ENCODE data around the gene PNPLA6. TPM values are rescaled to one million over a fixed set of nuclear protein-coding genes. Genes with fewer than 3 reads are reported as not detected.

PNPLA6 gene
- total RNA-seq, 1 experiment from 2014 or later, result 75.8 TPM

DNA sequence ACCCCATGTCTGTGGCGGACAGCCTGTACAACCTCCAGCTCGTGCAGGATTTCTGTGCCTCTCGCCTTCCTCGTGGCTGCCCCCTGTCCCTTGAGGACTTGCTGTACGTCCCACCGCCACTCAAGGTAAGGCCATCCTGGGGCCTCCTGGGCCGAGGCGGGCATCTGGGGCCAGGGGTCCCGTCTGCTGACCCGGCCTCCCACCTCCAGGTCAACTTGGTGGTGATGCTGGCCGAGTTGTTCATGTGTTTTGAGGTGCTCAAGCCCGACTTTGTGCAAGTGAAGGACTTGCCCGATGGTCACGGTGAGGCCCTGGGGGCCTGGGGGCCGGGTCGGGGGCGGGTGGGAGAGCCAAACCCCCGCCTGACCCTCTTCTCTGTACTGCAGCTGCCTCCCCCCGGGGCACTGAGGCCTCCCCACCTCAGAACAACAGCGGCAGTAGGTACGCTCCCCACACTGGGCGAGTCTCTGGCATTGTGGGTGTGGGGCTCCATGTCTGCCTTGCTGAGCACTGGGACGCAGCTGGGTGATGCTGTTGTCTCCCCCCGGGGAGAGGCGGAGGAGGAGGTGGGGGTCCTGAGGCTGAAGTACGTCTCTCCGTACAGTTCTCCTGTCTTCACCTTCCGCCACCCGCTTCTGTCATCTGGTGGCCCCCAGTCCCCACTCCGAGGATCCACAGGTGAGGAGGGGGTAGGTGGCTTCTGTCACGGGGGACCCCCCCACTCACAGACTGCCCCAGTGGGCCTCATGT, 75.1 kb downstream of the PNPLA6 start:
- H3K9me3 Mint-ChIP-seq (ENCODE audit: unreplicated experiment), result peaks cover 2% of the 10 kb centered on the region
- no peak overlapping the region for H3K27ac Mint-ChIP-seq (ENCODE audit: low read depth, unreplicated experiment)
- CTCF ChIA-PET, result interaction anchor here (0.6 kb wide), 2 partner anchors 117 to 291 kb away, joined by 3 to 4 read pairs; no protein-coding TSS in a partner anchor
- no peak overlapping the region for H3K4me3 Mint-ChIP-seq (ENCODE audit: unreplicated experiment)
- DNase-seq (ENCODE audit: unreplicated experiment), result no peak
- POLR2A ChIA-PET, result no interaction called here
- no peaks in the 10 kb centered on the region for H3K4me1 Mint-ChIP-seq (ENCODE audit: insufficient read depth, unreplicated experiment)
- H3K36me3 Mint-ChIP-seq (ENCODE audit: insufficient read depth, unreplicated experiment), result peaks cover 22% of the 10 kb centered on the region
- no TSS peak for BruUV-seq (replicated peaks)
- no peaks in the 10 kb centered on the region for H3K27me3 Mint-ChIP-seq (ENCODE audit: insufficient read depth, unreplicated experiment)
- intact Hi-C loops (cut with micrococcal nuclease), result no loop called here
- TF ChIP-seq, protein P1, sequence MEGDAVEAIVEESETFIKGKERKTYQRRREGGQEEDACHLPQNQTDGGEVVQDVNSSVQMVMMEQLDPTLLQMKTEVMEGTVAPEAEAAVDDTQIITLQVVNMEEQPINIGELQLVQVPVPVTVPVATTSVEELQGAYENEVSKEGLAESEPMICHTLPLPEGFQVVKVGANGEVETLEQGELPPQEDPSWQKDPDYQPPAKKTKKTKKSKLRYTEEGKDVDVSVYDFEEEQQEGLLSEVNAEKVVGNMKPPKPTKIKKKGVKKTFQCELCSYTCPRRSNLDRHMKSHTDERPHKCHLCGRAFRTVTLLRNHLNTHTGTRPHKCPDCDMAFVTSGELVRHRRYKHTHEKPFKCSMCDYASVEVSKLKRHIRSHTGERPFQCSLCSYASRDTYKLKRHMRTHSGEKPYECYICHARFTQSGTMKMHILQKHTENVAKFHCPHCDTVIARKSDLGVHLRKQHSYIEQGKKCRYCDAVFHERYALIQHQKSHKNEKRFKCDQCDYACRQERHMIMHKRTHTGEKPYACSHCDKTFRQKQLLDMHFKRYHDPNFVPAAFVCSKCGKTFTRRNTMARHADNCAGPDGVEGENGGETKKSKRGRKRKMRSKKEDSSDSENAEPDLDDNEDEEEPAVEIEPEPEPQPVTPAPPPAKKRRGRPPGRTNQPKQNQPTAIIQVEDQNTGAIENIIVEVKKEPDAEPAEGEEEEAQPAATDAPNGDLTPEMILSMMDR (IDR thresholded peaks at IDR 0.05; ENCODE audit: unreplicated experiment), result no peak

Other genes starting within 250 kb of the PNPLA6 start
- gene INSR, start 241.3 kb upstream of the PNPLA6 start, total RNA-seq (2022), result 8.8 and 11.8 TPM in 2 replicates
- gene ARHGEF18, start 186.8 kb upstream of the PNPLA6 start, total RNA-seq (2022), result 31.5 and 34.6 TPM in 2 replicates
- gene PEX11G, start 46.7 kb upstream of the PNPLA6 start, total RNA-seq (2022), result 5.5 and 6.4 TPM in 2 replicates
- gene ZNF358, start 19.6 kb upstream of the PNPLA6 start, total RNA-seq (2022), result 16.9 and 17.7 TPM in 2 replicates
- gene MCOLN1, start 13.1 kb upstream of the PNPLA6 start, total RNA-seq (2022), result 10.8 and 13.9 TPM in 2 replicates
- 6.7 and 9.1 TPM in 2 replicates for gene CAMSAP3, start 60.1 kb downstream of the PNPLA6 start, total RNA-seq (2022)
- gene XAB2, start 93.8 kb downstream of the PNPLA6 start, total RNA-seq (2022), result 28.7 and 29.4 TPM in 2 replicates
- gene PET100, start 94.1 kb downstream of the PNPLA6 start, total RNA-seq (2022), result 53.9 and 101 TPM in 2 replicates
- not detected in 2 replicates for gene PCP2, start 98.0 kb downstream of the PNPLA6 start, total RNA-seq (2022)
- gene STXBP2, start 101.4 kb downstream of the PNPLA6 start, total RNA-seq (2022), result 94.4 and 102 TPM in 2 replicates
- gene RETN, start 133.3 kb downstream of the PNPLA6 start, total RNA-seq (2022), result not detected in 2 replicates
- gene MCEMP1, start 141.4 kb downstream of the PNPLA6 start, total RNA-seq (2022), result 0.44 TPM in 1 of 2 replicates, not detected in the other
- gene TRAPPC5, start 145.1 kb downstream of the PNPLA6 start, total RNA-seq (2022), result 123 and 155 TPM in 2 replicates
- not detected in 2 replicates for gene FCER2, start 166.4 kb downstream of the PNPLA6 start, total RNA-seq (2022)
- gene CLEC4G, start 196.4 kb downstream of the PNPLA6 start, total RNA-seq (2022), result not detected in 2 replicates
- not detected in 2 replicates for gene CD209, start 211.8 kb downstream of the PNPLA6 start, total RNA-seq (2022)
- gene CLEC4M, start 227.5 kb downstream of the PNPLA6 start, total RNA-seq (2022), result not detected in 2 replicates

Data from MCF 10A (cell line).